Measurements from ENCODE around the gene FBXW5. TPM values are rescaled to one million over a fixed set of nuclear protein-coding genes. Genes with fewer than 3 reads are reported as not detected.

The FBXW5 gene
- total RNA-seq, 1 experiment from 2014 or later: 70.5 TPM

DNA sequence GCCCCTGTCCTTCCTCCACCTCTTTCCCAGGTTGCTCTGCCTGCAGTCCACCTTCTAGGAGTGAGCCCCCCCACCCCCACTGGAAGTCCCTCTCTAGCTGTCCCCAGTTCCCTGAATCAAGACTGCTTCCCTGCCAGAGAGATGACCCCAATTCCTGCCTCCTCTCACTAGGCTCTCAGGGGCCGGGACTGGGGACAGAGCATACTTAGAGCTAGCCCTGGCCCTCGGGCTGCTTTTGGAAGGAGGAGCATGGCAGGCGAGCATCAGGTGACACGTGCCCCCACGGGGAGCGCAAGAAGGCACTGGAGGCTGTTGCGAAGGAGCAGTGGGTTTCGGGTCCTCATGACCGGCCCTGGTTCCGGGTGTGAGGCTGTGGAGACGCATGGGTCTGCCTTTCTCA lies 48.5 kb downstream of the FBXW5 start:
- DNase-seq (ENCODE audit: low spot score): no peak
- ChIA-PET POLR2A (no interaction called here), CTCF (interaction anchor here (0.7 kb wide), 1 partner anchor 326 kb away, joined by 3 read pairs; no protein-coding TSS in a partner anchor)
- no peaks in the 10 kb centered on the region for H3K9me3 Mint-ChIP-seq
- TF ChIP-seq, protein P1, sequence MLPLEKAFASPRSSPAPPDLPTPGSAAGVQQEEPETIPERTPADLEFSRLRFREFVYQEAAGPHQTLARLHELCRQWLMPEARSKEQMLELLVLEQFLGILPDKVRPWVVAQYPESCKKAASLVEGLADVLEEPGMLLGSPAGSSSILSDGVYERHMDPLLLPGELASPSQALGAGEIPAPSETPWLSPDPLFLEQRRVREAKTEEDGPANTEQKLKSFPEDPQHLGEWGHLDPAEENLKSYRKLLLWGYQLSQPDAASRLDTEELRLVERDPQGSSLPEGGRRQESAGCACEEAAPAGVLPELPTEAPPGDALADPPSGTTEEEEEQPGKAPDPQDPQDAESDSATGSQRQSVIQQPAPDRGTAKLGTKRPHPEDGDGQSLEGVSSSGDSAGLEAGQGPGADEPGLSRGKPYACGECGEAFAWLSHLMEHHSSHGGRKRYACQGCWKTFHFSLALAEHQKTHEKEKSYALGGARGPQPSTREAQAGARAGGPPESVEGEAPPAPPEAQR (CRISPR knock-in tag; IDR thresholded peaks at IDR 0.05): no peak
- TF ChIP-seq, protein P2, sequence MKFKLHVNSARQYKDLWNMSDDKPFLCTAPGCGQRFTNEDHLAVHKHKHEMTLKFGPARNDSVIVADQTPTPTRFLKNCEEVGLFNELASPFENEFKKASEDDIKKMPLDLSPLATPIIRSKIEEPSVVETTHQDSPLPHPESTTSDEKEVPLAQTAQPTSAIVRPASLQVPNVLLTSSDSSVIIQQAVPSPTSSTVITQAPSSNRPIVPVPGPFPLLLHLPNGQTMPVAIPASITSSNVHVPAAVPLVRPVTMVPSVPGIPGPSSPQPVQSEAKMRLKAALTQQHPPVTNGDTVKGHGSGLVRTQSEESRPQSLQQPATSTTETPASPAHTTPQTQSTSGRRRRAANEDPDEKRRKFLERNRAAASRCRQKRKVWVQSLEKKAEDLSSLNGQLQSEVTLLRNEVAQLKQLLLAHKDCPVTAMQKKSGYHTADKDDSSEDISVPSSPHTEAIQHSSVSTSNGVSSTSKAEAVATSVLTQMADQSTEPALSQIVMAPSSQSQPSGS (CRISPR knock-in tag; IDR thresholded peaks at IDR 0.05; ENCODE audit: borderline replicate concordance, low read depth): no peak
- no peak for TF ChIP-seq TP53 (CRISPR knock-in tag; IDR thresholded peaks at IDR 0.05)
- TF ChIP-seq, protein P3, sequence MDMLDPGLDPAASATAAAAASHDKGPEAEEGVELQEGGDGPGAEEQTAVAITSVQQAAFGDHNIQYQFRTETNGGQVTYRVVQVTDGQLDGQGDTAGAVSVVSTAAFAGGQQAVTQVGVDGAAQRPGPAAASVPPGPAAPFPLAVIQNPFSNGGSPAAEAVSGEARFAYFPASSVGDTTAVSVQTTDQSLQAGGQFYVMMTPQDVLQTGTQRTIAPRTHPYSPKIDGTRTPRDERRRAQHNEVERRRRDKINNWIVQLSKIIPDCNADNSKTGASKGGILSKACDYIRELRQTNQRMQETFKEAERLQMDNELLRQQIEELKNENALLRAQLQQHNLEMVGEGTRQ (CRISPR knock-in tag; IDR thresholded peaks at IDR 0.05): no peak
- no peak for TF ChIP-seq SMAD3 (CRISPR knock-in tag; IDR thresholded peaks at IDR 0.05; ENCODE audit: borderline replicate concordance)
- TF ChIP-seq, protein P4, sequence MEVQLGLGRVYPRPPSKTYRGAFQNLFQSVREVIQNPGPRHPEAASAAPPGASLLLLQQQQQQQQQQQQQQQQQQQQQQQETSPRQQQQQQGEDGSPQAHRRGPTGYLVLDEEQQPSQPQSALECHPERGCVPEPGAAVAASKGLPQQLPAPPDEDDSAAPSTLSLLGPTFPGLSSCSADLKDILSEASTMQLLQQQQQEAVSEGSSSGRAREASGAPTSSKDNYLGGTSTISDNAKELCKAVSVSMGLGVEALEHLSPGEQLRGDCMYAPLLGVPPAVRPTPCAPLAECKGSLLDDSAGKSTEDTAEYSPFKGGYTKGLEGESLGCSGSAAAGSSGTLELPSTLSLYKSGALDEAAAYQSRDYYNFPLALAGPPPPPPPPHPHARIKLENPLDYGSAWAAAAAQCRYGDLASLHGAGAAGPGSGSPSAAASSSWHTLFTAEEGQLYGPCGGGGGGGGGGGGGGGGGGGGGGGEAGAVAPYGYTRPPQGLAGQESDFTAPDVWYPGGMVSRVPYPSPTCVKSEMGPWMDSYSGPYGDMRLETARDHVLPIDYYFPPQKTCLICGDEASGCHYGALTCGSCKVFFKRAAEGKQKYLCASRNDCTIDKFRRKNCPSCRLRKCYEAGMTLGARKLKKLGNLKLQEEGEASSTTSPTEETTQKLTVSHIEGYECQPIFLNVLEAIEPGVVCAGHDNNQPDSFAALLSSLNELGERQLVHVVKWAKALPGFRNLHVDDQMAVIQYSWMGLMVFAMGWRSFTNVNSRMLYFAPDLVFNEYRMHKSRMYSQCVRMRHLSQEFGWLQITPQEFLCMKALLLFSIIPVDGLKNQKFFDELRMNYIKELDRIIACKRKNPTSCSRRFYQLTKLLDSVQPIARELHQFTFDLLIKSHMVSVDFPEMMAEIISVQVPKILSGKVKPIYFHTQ (CRISPR knock-in tag; IDR thresholded peaks at IDR 0.05): no peak
- TF ChIP-seq RORB (CRISPR knock-in tag; IDR thresholded peaks at IDR 0.05): no peak
- no peak for TF ChIP-seq NFE2L1 (CRISPR knock-in tag; IDR thresholded peaks at IDR 0.05)
- no peak for TF ChIP-seq CREM (CRISPR knock-in tag; IDR thresholded peaks at IDR 0.05)
- no peak for TF ChIP-seq CREB1 (CRISPR knock-in tag; IDR thresholded peaks at IDR 0.05)
- TF ChIP-seq FOXJ3 (CRISPR knock-in tag; IDR thresholded peaks at IDR 0.05; ENCODE audit: borderline replicate concordance): no peak
- TF ChIP-seq, protein P5, sequence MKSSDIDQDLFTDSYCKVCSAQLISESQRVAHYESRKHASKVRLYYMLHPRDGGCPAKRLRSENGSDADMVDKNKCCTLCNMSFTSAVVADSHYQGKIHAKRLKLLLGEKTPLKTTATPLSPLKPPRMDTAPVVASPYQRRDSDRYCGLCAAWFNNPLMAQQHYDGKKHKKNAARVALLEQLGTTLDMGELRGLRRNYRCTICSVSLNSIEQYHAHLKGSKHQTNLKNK (CRISPR knock-in tag; IDR thresholded peaks at IDR 0.05): no peak
- no peak for TF ChIP-seq OVOL2 (CRISPR knock-in tag; IDR thresholded peaks at IDR 0.05; ENCODE audit: borderline replicate concordance)
- no peak for TF ChIP-seq NR3C1 (CRISPR knock-in tag; conservative IDR thresholded peaks at IDR 0.05; ENCODE audit: low read depth)
- TF ChIP-seq, protein P6, sequence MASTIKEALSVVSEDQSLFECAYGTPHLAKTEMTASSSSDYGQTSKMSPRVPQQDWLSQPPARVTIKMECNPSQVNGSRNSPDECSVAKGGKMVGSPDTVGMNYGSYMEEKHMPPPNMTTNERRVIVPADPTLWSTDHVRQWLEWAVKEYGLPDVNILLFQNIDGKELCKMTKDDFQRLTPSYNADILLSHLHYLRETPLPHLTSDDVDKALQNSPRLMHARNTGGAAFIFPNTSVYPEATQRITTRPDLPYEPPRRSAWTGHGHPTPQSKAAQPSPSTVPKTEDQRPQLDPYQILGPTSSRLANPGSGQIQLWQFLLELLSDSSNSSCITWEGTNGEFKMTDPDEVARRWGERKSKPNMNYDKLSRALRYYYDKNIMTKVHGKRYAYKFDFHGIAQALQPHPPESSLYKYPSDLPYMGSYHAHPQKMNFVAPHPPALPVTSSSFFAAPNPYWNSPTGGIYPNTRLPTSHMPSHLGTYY (CRISPR knock-in tag; IDR thresholded peaks at IDR 0.05): no peak
- TF ChIP-seq ZNF219 (CRISPR knock-in tag; IDR thresholded peaks at IDR 0.05; ENCODE audit: borderline replicate concordance): no peak
- TF ChIP-seq, protein P7, sequence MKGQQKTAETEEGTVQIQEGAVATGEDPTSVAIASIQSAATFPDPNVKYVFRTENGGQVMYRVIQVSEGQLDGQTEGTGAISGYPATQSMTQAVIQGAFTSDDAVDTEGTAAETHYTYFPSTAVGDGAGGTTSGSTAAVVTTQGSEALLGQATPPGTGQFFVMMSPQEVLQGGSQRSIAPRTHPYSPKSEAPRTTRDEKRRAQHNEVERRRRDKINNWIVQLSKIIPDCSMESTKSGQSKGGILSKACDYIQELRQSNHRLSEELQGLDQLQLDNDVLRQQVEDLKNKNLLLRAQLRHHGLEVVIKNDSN (CRISPR knock-in tag; IDR thresholded peaks at IDR 0.05): no peak
- TF ChIP-seq, protein P8, sequence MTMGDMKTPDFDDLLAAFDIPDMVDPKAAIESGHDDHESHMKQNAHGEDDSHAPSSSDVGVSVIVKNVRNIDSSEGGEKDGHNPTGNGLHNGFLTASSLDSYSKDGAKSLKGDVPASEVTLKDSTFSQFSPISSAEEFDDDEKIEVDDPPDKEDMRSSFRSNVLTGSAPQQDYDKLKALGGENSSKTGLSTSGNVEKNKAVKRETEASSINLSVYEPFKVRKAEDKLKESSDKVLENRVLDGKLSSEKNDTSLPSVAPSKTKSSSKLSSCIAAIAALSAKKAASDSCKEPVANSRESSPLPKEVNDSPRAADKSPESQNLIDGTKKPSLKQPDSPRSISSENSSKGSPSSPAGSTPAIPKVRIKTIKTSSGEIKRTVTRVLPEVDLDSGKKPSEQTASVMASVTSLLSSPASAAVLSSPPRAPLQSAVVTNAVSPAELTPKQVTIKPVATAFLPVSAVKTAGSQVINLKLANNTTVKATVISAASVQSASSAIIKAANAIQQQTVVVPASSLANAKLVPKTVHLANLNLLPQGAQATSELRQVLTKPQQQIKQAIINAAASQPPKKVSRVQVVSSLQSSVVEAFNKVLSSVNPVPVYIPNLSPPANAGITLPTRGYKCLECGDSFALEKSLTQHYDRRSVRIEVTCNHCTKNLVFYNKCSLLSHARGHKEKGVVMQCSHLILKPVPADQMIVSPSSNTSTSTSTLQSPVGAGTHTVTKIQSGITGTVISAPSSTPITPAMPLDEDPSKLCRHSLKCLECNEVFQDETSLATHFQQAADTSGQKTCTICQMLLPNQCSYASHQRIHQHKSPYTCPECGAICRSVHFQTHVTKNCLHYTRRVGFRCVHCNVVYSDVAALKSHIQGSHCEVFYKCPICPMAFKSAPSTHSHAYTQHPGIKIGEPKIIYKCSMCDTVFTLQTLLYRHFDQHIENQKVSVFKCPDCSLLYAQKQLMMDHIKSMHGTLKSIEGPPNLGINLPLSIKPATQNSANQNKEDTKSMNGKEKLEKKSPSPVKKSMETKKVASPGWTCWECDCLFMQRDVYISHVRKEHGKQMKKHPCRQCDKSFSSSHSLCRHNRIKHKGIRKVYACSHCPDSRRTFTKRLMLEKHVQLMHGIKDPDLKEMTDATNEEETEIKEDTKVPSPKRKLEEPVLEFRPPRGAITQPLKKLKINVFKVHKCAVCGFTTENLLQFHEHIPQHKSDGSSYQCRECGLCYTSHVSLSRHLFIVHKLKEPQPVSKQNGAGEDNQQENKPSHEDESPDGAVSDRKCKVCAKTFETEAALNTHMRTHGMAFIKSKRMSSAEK (CRISPR knock-in tag; IDR thresholded peaks at IDR 0.05; ENCODE audit: borderline replicate concordance): no peak
- TF ChIP-seq, protein P9, sequence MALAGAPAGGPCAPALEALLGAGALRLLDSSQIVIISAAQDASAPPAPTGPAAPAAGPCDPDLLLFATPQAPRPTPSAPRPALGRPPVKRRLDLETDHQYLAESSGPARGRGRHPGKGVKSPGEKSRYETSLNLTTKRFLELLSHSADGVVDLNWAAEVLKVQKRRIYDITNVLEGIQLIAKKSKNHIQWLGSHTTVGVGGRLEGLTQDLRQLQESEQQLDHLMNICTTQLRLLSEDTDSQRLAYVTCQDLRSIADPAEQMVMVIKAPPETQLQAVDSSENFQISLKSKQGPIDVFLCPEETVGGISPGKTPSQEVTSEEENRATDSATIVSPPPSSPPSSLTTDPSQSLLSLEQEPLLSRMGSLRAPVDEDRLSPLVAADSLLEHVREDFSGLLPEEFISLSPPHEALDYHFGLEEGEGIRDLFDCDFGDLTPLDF (CRISPR knock-in tag; IDR thresholded peaks at IDR 0.05): no peak
- TF ChIP-seq, protein P10, sequence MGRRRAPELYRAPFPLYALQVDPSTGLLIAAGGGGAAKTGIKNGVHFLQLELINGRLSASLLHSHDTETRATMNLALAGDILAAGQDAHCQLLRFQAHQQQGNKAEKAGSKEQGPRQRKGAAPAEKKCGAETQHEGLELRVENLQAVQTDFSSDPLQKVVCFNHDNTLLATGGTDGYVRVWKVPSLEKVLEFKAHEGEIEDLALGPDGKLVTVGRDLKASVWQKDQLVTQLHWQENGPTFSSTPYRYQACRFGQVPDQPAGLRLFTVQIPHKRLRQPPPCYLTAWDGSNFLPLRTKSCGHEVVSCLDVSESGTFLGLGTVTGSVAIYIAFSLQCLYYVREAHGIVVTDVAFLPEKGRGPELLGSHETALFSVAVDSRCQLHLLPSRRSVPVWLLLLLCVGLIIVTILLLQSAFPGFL (CRISPR knock-in tag; IDR thresholded peaks at IDR 0.05; ENCODE audit: borderline replicate concordance): no peak
- H3K27me3 Mint-ChIP-seq (ENCODE audit: low read depth): no peaks in the 10 kb centered on the region
- no peak overlapping the region for H3K4me3 Mint-ChIP-seq
- H3K27ac Mint-ChIP-seq: peak overlapping the region; percentile 65; the same call in 1 of the 2 replicates
- ATAC-seq: no peak
- H3K4me1 Mint-ChIP-seq: no peaks in the 10 kb centered on the region
- H3K36me3 Mint-ChIP-seq: peaks cover 33% of the 10 kb centered on the region

All from WTC11 (cell line).